ENCODE measurements around the gene PITX3.

PITX3 gene

DNA sequence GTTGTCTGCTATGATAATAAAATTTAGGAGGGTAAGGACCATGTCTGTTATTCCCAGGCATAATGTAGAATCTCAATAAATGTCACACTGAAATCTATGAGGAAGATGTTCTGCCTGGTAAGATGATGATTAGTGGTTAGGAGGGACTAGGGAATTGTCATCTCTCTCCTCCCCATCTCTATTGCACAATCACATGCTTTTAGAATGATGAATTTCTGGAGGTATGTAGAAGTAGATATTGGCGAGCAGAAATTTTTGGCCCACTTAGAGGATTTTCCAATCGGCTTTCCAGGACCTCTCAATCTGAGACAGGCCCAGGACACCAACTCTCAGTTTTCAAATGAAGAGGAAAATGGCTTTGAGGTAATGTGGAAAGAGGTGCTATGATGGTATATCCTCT is 2.0 kb upstream of the PITX3 start:
- H3K27ac ChIP-seq: no peak overlapping the region
- DNase-seq: peak; percentile 54
- TF ChIP-seq, protein P1, sequence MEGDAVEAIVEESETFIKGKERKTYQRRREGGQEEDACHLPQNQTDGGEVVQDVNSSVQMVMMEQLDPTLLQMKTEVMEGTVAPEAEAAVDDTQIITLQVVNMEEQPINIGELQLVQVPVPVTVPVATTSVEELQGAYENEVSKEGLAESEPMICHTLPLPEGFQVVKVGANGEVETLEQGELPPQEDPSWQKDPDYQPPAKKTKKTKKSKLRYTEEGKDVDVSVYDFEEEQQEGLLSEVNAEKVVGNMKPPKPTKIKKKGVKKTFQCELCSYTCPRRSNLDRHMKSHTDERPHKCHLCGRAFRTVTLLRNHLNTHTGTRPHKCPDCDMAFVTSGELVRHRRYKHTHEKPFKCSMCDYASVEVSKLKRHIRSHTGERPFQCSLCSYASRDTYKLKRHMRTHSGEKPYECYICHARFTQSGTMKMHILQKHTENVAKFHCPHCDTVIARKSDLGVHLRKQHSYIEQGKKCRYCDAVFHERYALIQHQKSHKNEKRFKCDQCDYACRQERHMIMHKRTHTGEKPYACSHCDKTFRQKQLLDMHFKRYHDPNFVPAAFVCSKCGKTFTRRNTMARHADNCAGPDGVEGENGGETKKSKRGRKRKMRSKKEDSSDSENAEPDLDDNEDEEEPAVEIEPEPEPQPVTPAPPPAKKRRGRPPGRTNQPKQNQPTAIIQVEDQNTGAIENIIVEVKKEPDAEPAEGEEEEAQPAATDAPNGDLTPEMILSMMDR (IDR thresholded peaks at IDR 0.05; ENCODE audit: low read depth, low read length, missing control alignments): no peak
- in situ Hi-C loops (cut with HindIII; ENCODE audit: low pct_ligation_motif_present, low sequenced_read_pairs): no loop called here
- H3K36me3 ChIP-seq (replicated peaks): no peaks in the 10 kb centered on the region
- H3K4me3 ChIP-seq (ENCODE audit: low read depth, low read length): no peak overlapping the region
- H3K27me3 ChIP-seq (replicated peaks): peaks cover 7% of the 10 kb centered on the region

DNA sequence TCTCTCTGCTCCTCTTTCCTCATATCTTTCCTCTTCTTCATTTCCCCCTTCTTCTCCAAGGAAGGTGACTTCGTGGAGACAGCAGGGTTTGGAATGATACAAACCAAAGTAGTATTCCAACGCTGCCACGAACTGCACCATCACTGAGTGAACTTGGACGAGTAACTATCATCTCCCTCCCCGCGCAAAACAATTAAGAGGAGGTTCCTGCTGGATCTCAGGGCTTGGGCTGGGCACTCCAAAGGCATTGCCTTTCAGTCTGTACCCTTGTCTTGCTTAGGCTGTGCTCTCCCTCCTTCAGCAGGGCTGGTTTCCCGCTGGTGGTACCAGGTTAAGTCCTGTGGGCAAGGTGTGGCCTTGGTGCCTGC is 790 bp upstream of the PITX3 start:
- peak overlapping the region; percentile 68 for H3K4me3 ChIP-seq (ENCODE audit: low read depth, low read length)

DNA sequence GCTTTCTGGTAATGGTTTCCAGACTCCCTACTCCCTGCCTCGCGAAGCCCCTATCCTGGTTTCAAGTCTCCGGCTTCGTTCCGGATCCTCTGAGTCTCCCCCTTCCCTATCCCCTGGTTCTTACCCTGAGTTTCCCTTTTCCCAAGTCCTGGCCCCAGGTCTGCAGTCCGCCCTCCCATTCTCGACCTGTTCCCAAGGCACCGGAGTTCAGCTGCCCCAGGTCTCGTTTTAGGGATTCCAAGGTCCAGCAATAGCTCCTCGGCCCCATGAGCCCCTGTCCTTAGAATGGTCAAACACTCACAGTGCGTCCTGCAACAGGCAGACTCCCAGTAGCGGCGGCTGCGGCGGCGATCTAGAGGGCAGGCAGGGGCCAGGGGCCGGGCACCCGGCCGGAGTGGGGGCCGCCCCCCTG is 274 bp downstream of the PITX3 start:
- H3K4me3 ChIP-seq (ENCODE audit: low read depth, low read length): peak overlapping the region; percentile 68
- TF ChIP-seq, protein P1 (IDR thresholded peaks at IDR 0.05; ENCODE audit: low read depth, low read length, missing control alignments): no peak
- H3K27ac ChIP-seq: no peak overlapping the region
- in situ Hi-C loops (cut with HindIII; ENCODE audit: low pct_ligation_motif_present, low sequenced_read_pairs): no loop called here
- peaks cover 7% of the 10 kb centered on the region for H3K27me3 ChIP-seq (replicated peaks)
- no peak for DNase-seq
- H3K36me3 ChIP-seq (replicated peaks): no peaks in the 10 kb centered on the region

More for the DNA sequence above, 790 bp upstream of the PITX3 start:
- H3K36me3 ChIP-seq (replicated peaks): no peaks in the 10 kb centered on the region
- H3K27ac ChIP-seq: no peak overlapping the region
- no peak for DNase-seq
- peaks cover 7% of the 10 kb centered on the region for H3K27me3 ChIP-seq (replicated peaks)
- TF ChIP-seq, protein P1 (IDR thresholded peaks at IDR 0.05; ENCODE audit: low read depth, low read length, missing control alignments): no peak
- in situ Hi-C loops (cut with HindIII; ENCODE audit: low pct_ligation_motif_present, low sequenced_read_pairs): no loop called here

- Histone ChIP-seq H3K4me3 (ENCODE audit: low read depth, low read length) (peak overlapping the region; percentile 68), H3K27me3 (replicated peaks) (peaks cover 7% of the 10 kb centered on the region), H3K27ac (no peak overlapping the region), H3K36me3 (replicated peaks) (no peaks in the 10 kb centered on the region)
- in situ Hi-C loops (cut with HindIII; ENCODE audit: low pct_ligation_motif_present, low sequenced_read_pairs): no loop called here
- DNase-seq: no peak
- TF ChIP-seq, protein P1 (IDR thresholded peaks at IDR 0.05; ENCODE audit: low read depth, low read length, missing control alignments): no peak
Observed at GRCh38 chr10:102240467-102241031, 763 bp downstream of the PITX3 start.

- in situ Hi-C loops (cut with HindIII; ENCODE audit: low pct_ligation_motif_present, low sequenced_read_pairs): no loop called here
- Histone ChIP-seq H3K27ac (no peak overlapping the region), H3K36me3 (replicated peaks) (no peaks in the 10 kb centered on the region), H3K27me3 (replicated peaks) (peaks cover 7% of the 10 kb centered on the region), H3K4me3 (ENCODE audit: low read depth, low read length) (no peak overlapping the region)
- TF ChIP-seq, protein P1 (IDR thresholded peaks at IDR 0.05; ENCODE audit: low read depth, low read length, missing control alignments): no peak
- DNase-seq: no peak
Observed at GRCh38 chr10:102237711-102238252, 3.5 kb downstream of the PITX3 start.

DNA sequence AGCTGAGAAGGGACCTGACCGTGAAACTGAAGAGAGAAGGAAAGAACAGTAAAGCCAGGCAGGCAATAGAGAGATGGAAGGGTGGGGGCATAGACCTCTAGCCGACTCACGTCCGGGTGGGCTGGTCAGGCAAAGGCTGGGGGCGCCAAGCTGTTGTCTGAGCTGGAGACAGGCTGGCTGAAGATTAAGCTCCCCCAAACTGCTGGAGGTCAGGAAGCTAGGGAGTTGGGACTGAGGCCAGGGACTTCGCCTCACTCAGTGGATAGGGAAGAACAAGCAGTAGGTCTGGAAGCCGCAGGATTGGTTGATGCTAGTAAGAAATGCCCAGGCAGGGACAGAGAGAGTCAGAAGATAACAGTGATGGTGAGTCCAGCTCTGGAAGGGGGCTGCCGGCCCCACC is 5.3 kb downstream of the PITX3 start:
- Histone ChIP-seq H3K27ac (no peak overlapping the region), H3K4me3 (ENCODE audit: low read depth, low read length) (no peak overlapping the region), H3K27me3 (replicated peaks) (peaks cover 7% of the 10 kb centered on the region), H3K36me3 (replicated peaks) (no peaks in the 10 kb centered on the region)
- in situ Hi-C loops (cut with HindIII; ENCODE audit: low pct_ligation_motif_present, low sequenced_read_pairs): no loop called here
- TF ChIP-seq, protein P1 (IDR thresholded peaks at IDR 0.05; ENCODE audit: low read depth, low read length, missing control alignments): no peak
- DNase-seq: no peak

Measured in brain microvascular endothelial cell (primary cell).